Endothelial cell of umbilical vein (primary cell): ENCODE measurements around the gene FXYD6. TPM values are rescaled to one million over a fixed set of nuclear protein-coding genes. Genes with fewer than 3 reads are reported as not detected.
A peak's percentile ranks its signal among the peaks of the same experiment; 100 is the strongest.

Source experiments
- BruUV-seq: library from RNA; stranded (reverse); fragments of 400-500 nt; replicated peaks from 2 replicates; lab custom pipeline; 2021; lab: Mats Ljungman, UMichigan
- CTCF ChIA-PET: fragments of 300-600, 350-600 bp; sonication (Branson Sonifier 250); formaldehyde crosslinking; loops from one replicate; lab custom pipeline; 2021; ENCODE audit warnings: antibody characterized with exemption, inconsistent platforms; lab: Charles Lee
- POLR2A ChIA-PET: fragments of 300-600, 350-600 bp; sonication (Branson Sonifier 250); formaldehyde crosslinking; loops from one replicate; lab custom pipeline; 2021; ENCODE audit warnings: antibody characterized with exemption, inconsistent platforms; lab: Charles Lee
- DNase-seq: peaks from one replicate; pipeline ENCODE4 v3.0.0-alpha.2; 2011; ENCODE audit warnings: low read depth, low spot score
- FAIRE-seq: peaks from 2 replicates; lab custom pipeline; 2011; peaks lifted over from hg19 to GRCh38; lab: Jason Lieb, UNC
- H2AFZ ChIP-seq: 2 replicates; pipeline ENCODE4 v1.6.0; 2012; ENCODE audit warnings: low read depth, low read length, control low read depth, inconsistent platforms
- H3K27ac ChIP-seq: 2 replicates; pipeline ENCODE4 v1.5.1; 2011; ENCODE audit warnings: low read depth, mild to moderate bottlenecking, control low read depth, low read length, moderate library complexity; ENCODE audit not compliant: insufficient read depth
- H3K27me3 ChIP-seq, 2 experiments: 2 replicates each; pipeline versions ENCODE4 v1.6.0 to v1.6.1; 2011; ENCODE audit warnings: low read length in 2 of 2, mixed read lengths in 1 of 2; ENCODE audit not compliant: control insufficient read depth in 2 of 2, insufficient read depth in 2 of 2
- H3K36me3 ChIP-seq, 2 experiments: 2 replicates in 1 of 2; 3 replicates in 1 of 2; pipeline ENCODE4 v1.5.1; 2011; ENCODE audit warnings: low read length in 2 of 2, mild to moderate bottlenecking in 1 of 2, moderate library complexity in 1 of 2; ENCODE audit not compliant: control insufficient read depth in 2 of 2, insufficient read depth in 2 of 2; ENCODE audit errors: extremely low read depth in 1 of 2
- H3K4me1 ChIP-seq: 3 replicates; pipeline ENCODE4 v1.5.1; 2011; ENCODE audit warnings: mild to moderate bottlenecking, low read length; ENCODE audit not compliant: control insufficient read depth, insufficient read depth; ENCODE audit errors: extremely low read depth
- H3K4me2 ChIP-seq: 2 replicates; pipeline ENCODE4 v1.6.1; 2011; ENCODE audit warnings: low read length, control low read depth, mixed read lengths; ENCODE audit not compliant: insufficient read depth
- H3K4me3 ChIP-seq, 3 experiments: fragments of 200-600 bp in 1 of 3; sonication (generic), shearing (Covaris generic) in 1 of 3; replicated peaks in 1 of 3; 2 replicates each; pipeline ENCODE4 v1.5.1; 2011 to 2016; ENCODE audit warnings: control low read depth in 3 of 3, low read length in 3 of 3, mild to moderate bottlenecking in 2 of 3, inconsistent platforms in 1 of 3, low read depth in 1 of 3, moderate library complexity in 1 of 3; ENCODE audit not compliant: insufficient read depth in 1 of 3
- H3K79me2 ChIP-seq: 2 replicates; pipeline ENCODE4 v1.6.0; 2012; ENCODE audit warnings: low read length, inconsistent platforms; ENCODE audit not compliant: control insufficient read depth, insufficient read depth
- H3K9ac ChIP-seq: replicated peaks from 2 replicates; pipeline ENCODE3; 2011; ENCODE audit warnings: low read length, control low read depth; ENCODE audit not compliant: insufficient read depth; ENCODE audit errors: extremely low read depth
- H3K9me1 ChIP-seq: replicated peaks from 3 replicates; pipeline ENCODE4 v1.6.0; 2011; ENCODE audit warnings: mild to moderate bottlenecking, low read length; ENCODE audit not compliant: control insufficient read depth, insufficient read depth; ENCODE audit errors: extremely low read depth
- H3K9me3 ChIP-seq: replicated peaks from 2 replicates; pipeline ENCODE4 v1.5.1; 2012; ENCODE audit warnings: low read length, inconsistent platforms; ENCODE audit not compliant: control insufficient read depth, insufficient read depth
- H4K20me1 ChIP-seq: replicated peaks from 2 replicates; pipeline ENCODE3; 2011; ENCODE audit warnings: mild to moderate bottlenecking, low read length; ENCODE audit not compliant: control insufficient read depth, insufficient read depth; ENCODE audit errors: extremely low read depth
- CTCF ChIP-seq, 2 donors: IDR thresholded peaks; 1 replicate in 1 of 2; 2 replicates in 1 of 2; pipeline ENCODE4 v1.5.1; 2011; ENCODE audit warnings: low read length in 2 of 2, mild to moderate bottlenecking in 2 of 2, moderate library complexity in 2 of 2, control low read depth in 1 of 2, inconsistent platforms in 1 of 2, low read depth in 1 of 2; ENCODE audit not compliant: insufficient read depth in 1 of 2; ENCODE audit errors: extremely low read depth in 1 of 2
- FOS ChIP-seq: IDR thresholded peaks from 2 replicates; pipeline ENCODE4 v1.6.1; 2011; ENCODE audit warnings: mild to moderate bottlenecking, low read length, moderate library complexity, borderline replicate concordance; ENCODE audit not compliant: insufficient read depth
- JUN ChIP-seq: IDR thresholded peaks from 2 replicates; pipeline ENCODE4 v1.6.1; 2011; ENCODE audit warnings: borderline replicate concordance, low read depth; ENCODE audit not compliant: insufficient read length, insufficient read depth
- MAX ChIP-seq: IDR thresholded peaks from 2 replicates; pipeline ENCODE4 v1.6.1; 2011; ENCODE audit not compliant: insufficient read depth, insufficient read length
- dilution Hi-C: fragments of 300-500 bp; cut with MboI; formaldehyde crosslinking; loops from one replicate; pipeline ENCODE4 v1.15.0; 2019; ENCODE audit warnings: low sequenced_read_pairs; ENCODE audit not compliant: extremely low pct_ligation_motif_present
- intact Hi-C: fragments of 100-400 bp; cut with micrococcal nuclease; formaldehyde crosslinking; loops from one replicate; pipeline ENCODE4 v1.10.0; 2022
- polyA plus RNA-seq, 4 experiments: library from polyadenylated mRNA; depleted of rRNA in 3 of 4; stranded (reverse) in 3 of 4; unstranded in 1 of 4; fragments of >200 nt; gene quantifications; 2 replicates each; pipeline versions ENCODE4 v1.2.1 to v1.2.3, GENCODE V29; 2011 to 2012; ENCODE audit warnings: missing spikeins in 1 of 4
- total RNA-seq: library from RNA; stranded (reverse); gene quantifications from 2 replicates; pipeline ENCODE4 v1.2.3, GENCODE V29; 2021

The FXYD6 gene
- total and polyA plus RNA-seq, 2 donors (not counting 3 experiments of a cell fraction or from before 2014, with no cell fraction given): 1.4 to 8.7 TPM

- ChIA-PET CTCF (interaction anchor here (1.6 to 5.1 kb wide), 9 partner anchors 9 to 384 kb away, joined by 8 to 213 read pairs (median 22); partner anchors contain the start of gene FXYD2), POLR2A (no interaction called here)
- no peak for FAIRE-seq
- no peak overlapping the region for H3K9ac ChIP-seq
- H3K36me3 ChIP-seq: no peaks in the 10 kb centered on the region
- TF ChIP-seq CTCF (IDR thresholded peaks at IDR 0.05; ENCODE audit: extremely low read depth in 1 of 2, insufficient read depth in 1 of 2, low read depth in 1 of 2, low read length in 2 of 2): peak in 1 of 2 donors; percentile 43
- no peak for TF ChIP-seq FOS
- TF ChIP-seq JUN: no peak
- no peak for TF ChIP-seq MAX
- H3K27ac ChIP-seq: no peak overlapping the region
- DNase-seq: no peak
- H3K4me3 ChIP-seq: no peak overlapping the region
- peaks cover 3 to 5% of the 10 kb centered on the region in 2 experiments for H3K27me3 ChIP-seq
- no peaks in the 10 kb centered on the region for H3K4me1 ChIP-seq
- no peaks in the 10 kb centered on the region for H4K20me1 ChIP-seq
- H3K9me1 ChIP-seq: no peaks in the 10 kb centered on the region
- no peak overlapping the region for H2AFZ ChIP-seq
- intact Hi-C loops: loop anchor here (10.0 kb wide), 1 partner anchor 575 kb away; the partner anchor contains the start of genes PCSK7 and RNF214
- H3K4me2 ChIP-seq: no peak overlapping the region
- H3K9me3 ChIP-seq: no peaks in the 10 kb centered on the region
- BruUV-seq: no TSS peak
- dilution Hi-C loops: no loop called here
- H3K79me2 ChIP-seq: no peaks in the 10 kb centered on the region
These were observed 67.0 kb downstream of the FXYD6 start for GRCh38 chr11:117809236-117810055.
